OCI-LY1 (cell line): ENCODE results near the gene TJP3.

Experiments
- EZH2 ChIP-seq: fragments of 200-600 bp; sonication (generic), shearing (Covaris generic); IDR thresholded peaks from 2 replicates; pipeline ENCODE4 v1.8.0; 2017; ENCODE audit warnings: borderline replicate concordance, mixed run types, mild to moderate bottlenecking, antibody characterized with exemption, low read length, moderate library complexity, mixed read lengths
- TF ChIP-seq, protein P1 (sequence below): fragments of 200-600 bp; sonication (generic), shearing (Covaris generic); IDR thresholded peaks from 2 replicates; pipeline ENCODE4 v1.5.1; 2017; ENCODE audit warnings: mild to moderate bottlenecking, antibody characterized with exemption, low read length, moderate library complexity, mixed read lengths

DNA sequence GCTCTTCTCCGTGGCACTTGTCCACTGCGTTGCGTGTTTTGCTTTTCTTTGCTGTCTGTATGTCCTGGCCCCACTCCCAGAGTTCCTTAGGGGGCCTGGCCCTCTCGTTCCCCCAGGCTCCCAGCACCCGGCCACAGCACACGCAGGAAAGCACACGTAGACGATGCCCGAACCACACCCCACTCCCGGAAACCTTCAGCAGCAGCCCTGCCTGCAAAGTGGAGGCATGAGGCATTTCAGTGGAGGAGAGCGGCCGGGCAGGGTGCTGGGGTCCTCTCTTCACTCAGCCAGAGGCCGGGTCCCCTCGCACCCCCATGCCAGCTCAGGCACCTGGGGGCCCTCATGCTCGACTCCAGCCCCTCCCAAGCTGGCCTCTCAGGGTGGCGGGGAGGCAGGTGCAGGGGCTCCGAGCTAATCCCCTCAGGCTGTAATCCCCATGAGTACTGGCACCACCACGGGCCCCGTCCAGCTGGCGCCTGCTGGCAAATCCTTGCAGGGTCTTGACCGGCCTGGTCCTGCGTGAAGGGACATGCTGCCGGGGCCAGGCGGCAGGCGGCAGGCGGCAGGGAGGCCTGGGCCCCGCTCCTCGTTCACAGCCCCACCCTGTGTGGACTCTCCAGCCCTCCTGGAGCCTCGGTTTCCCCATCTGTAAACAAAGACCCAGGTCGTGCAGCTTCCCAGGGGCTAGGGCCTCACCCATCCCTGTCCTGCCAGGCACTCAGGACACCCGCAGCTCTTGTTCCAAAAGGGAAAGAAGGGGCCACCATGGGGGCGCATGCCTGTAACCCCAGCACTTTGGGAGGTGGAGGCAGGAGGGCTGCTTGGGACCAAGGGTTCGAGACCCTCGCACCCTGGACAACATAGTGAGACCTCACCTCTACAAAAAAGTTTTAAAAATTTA lies 14.9 kb upstream of the TJP3 start:
- TF ChIP-seq, protein P1, sequence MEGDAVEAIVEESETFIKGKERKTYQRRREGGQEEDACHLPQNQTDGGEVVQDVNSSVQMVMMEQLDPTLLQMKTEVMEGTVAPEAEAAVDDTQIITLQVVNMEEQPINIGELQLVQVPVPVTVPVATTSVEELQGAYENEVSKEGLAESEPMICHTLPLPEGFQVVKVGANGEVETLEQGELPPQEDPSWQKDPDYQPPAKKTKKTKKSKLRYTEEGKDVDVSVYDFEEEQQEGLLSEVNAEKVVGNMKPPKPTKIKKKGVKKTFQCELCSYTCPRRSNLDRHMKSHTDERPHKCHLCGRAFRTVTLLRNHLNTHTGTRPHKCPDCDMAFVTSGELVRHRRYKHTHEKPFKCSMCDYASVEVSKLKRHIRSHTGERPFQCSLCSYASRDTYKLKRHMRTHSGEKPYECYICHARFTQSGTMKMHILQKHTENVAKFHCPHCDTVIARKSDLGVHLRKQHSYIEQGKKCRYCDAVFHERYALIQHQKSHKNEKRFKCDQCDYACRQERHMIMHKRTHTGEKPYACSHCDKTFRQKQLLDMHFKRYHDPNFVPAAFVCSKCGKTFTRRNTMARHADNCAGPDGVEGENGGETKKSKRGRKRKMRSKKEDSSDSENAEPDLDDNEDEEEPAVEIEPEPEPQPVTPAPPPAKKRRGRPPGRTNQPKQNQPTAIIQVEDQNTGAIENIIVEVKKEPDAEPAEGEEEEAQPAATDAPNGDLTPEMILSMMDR: no peak
- TF ChIP-seq EZH2: no peak
